22Rv1 (cell line): ENCODE measurements around the gene DPF3.

ENCODE experiments used
- H3K27ac ChIP-seq: fragments of 450-650 bp; 2 replicates; pipeline ENCODE4 v1.5.1; 2017
- CTCF ChIP-seq: fragments of 450-650 bp; IDR thresholded peaks from 2 replicates; pipeline ENCODE4 v1.5.1; 2017; ENCODE audit warnings: mild to moderate bottlenecking
- ZFX ChIP-seq: fragments of 450-650 bp; IDR thresholded peaks from 2 replicates; pipeline ENCODE4 v1.6.1; 2017; ENCODE audit warnings: antibody characterized with exemption, borderline replicate concordance

DPF3 gene

GRCh38 chr14:72742118-72742837 lies 151.6 kb downstream of the DPF3 start:
- no peak for TF ChIP-seq CTCF
- TF ChIP-seq ZFX, result no peak
- H3K27ac ChIP-seq, result no peak overlapping the region

GRCh38 chr14:72741826-72742117 lies 152.1 kb downstream of the DPF3 start:
- TF ChIP-seq CTCF (no peak), ZFX (no peak)
- H3K27ac ChIP-seq, result no peak overlapping the region

GRCh38 chr14:72740966-72741825 lies 152.7 kb downstream of the DPF3 start:
- TF ChIP-seq CTCF, result no peak
- no peak for TF ChIP-seq ZFX

GRCh38 chr14:72740504-72740961 lies 153.4 kb downstream of the DPF3 start:
- TF ChIP-seq CTCF (no peak), ZFX (no peak)
- H3K27ac ChIP-seq, result no peak overlapping the region

More at GRCh38 chr14:72740966-72741825, 152.7 kb downstream of the DPF3 start:
- no peak overlapping the region for H3K27ac ChIP-seq

GRCh38 chr14:72739446-72740405 lies 154.2 kb downstream of the DPF3 start:
- H3K27ac ChIP-seq, result no peak overlapping the region
- TF ChIP-seq ZFX, result no peak
- TF ChIP-seq CTCF, result no peak

GRCh38 chr14:72738161-72738611 lies 155.7 kb downstream of the DPF3 start:
- no peak overlapping the region for H3K27ac ChIP-seq
- TF ChIP-seq CTCF, result no peak
- no peak for TF ChIP-seq ZFX
